Stimulated activated CD8-positive, alpha-beta memory T cell treated with anti-CD3 and anti-CD28 coated beads, Interleukin-15, amount 100 ng/mL, for 4 hours (primary cell): ENCODE results near the gene YPEL3.
"Not testable (repeated sequence)": the region's sequence is repeated elsewhere in the genome, so short reads cannot be mapped to it uniquely, and the experiment has no call there.

ENCODE experiments used
- DNase-seq, 2 donors: peaks; one replicate each; pipeline ENCODE4 v3.0.0-alpha.2; 2020; ENCODE audit warnings: low read depth in 2 of 2

YPEL3 gene

DNA sequence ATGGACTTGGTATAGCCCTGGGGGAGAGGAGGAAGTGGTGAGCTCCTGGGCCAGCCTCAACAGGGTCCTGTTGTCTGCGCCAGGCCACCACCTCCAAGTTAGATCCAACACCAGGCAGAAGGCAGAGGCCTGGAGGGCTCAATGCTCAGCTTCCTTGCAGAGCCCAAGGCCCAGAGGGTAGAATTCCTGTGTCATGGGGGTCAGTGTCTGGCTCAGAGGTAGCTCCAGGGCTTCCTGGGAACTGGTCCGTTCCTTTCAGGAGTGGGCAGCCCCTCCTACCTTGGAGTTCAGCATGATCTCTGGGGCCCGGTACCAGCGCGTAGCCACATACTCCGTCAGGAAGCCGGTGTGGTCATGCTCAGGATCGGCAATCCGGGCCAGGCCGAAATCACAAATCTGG lies 21.8 kb upstream of the YPEL3 start:
- DNase-seq, result no peak

DNA sequence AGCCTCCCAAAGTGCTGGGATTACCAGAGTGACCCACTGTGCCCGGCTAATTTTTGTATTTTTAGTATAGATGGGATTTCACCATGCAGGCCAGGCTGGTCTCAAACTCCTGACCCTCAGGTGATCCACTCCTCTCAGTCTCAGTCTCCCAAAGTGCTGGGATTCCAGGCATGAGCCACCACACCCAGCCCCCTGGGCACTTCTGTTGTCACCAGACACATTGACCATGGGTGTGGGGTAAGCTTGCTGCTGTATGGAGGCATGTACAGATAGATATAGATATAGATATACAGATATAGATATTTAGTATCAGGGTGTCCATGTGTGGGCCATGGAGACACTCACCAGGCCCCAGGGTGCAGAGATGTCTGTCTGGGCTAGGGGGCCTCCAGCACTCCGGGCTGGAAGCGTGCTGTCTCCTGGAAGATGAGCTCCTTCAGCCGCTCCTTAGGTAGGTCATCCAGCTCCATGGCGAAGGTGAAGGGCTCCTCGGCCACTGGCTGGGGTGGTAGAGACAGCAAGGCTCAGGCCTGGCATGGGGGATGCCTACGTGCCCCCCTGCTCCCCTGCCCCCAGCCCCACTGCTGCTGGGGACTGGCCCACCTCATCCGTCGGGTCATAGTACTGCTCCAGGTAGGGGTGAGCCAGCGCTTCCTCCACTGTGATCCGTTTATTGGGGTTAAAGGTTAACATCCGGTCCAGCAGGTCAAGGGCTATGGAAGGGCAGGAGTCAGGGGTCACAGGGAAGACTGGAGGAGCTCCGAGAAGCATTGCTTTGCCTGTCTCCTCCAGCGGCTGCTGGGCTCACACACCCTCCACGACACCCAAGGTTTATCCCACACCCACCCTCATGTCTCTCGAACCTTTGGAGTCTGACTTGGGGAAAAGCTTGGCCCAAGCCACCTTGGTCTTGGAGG lies 20.5 kb upstream of the YPEL3 start:
- no peak for DNase-seq

DNA sequence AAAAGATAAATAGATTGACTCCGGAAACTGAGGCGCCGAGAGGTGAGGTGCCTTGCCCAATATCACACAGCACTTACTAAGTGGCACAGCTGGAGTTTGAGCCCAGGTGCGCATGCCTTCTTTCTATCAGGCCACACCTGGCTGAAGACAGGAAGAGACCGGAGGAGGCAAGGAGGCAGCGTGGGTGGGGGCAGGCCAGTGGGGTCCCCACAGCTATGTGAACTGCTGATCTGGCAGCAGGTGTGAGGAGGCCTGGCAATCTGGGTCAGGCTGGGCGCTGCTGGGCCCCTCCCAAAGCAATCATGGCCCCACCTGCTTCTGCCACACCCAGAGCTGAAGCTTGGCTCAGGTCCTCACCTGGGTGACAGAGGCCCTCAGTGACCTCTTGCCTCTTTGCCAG lies 19.2 kb upstream of the YPEL3 start:
- DNase-seq, result no peak

DNA sequence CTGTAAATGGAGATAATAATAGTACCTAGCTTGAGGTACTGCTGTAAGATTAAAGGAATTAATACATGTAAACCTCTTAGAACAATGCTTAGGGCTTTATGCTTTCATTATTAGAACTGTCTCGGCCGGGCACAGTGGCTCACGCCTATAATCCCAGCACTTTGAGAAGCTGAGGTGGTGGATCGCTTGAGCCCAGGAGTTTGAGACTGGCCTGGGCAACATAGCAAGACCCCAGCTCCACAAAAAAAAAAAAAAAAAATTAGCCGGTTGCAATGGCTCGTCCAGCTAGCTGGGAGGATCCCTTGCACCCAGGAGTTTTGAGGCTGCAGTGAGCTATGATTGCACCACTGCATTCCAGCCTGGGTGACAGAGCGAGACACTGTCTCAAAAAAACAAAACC lies 18.8 kb upstream of the YPEL3 start:
- not testable (repeated sequence) for DNase-seq

DNA sequence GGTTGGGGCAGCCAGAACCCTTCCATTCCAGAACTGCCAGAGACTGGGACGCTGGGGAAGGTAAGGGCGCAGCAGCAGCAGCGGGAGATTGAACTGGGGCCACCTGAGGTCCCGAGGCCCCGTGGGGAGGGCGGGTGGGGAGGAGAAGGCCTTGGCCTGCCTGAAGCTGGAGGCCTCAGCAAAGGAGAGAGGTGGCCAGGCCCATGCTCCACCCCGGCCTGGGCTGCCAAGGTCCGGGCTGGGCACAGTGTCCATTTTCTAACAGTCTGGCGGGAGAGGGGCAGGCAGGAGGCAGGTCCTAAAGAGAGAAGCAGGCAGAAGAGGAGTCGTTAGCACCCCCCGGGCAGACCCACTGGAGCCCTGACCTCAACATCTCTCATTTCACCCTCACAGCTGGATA lies 18.4 kb upstream of the YPEL3 start:
- DNase-seq, result no peak

DNA sequence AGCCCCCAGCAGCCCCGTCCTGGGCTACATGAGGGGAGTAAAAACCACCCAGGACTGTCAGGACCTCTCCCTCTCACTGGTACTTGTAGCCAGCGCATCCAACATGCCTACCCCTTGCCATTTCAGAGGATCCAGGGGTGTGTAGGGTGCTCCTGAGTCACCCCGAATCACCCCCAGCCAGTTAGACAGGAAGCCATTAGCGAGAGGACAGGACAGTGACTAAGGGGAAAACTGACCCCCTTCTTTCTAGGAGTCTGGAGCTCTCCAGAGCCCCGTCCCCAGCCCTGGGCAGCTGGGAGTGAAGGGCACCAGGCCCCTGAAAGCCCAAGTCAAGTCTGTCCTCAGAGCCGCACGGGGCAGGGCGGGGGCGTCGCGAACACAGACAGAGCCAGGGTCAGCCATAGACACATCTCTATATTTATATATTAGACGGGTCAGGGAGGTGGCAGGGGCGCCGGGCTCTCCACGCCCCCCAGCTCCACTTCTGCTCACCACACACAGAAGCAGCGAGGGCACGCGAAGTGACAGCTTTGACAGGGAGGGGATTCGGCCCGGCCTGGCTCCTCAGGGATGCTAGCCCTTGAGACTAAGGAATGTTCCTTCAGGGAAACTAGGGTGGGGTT lies 17.8 kb upstream of the YPEL3 start:
- no peak for DNase-seq

DNA sequence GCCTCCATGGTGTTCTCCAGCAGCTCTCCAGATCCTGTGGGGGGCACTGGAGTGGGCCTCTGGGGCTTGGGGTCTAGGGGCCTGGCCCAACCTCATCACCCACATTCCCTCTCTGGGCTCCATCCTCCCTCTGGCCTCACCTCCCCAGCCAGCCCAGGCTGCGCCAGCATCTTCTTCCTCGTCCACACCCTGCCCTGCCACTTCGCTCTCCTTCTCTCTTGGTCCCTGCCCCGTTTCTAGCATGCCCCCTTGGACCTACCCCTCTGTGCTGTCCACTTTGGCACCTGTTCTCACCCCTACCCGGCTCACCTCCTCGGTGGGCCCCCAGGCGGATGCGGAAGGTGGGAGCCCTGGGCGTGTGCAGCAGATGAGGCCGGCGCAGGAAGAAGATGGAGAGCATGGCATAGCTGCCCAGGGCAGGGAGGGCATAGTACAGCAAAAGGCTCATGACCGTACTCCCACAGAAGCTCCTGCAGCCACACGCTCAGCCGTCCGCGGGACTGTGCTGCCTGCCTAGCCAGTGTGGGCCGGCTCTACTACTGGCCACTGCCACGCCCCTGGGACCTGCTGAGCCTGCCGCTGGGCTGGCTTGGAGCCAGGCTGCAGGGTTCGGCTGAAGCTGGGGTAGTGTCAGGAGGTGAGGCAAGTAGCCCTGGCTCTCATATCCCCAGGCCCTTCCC lies 17.2 kb upstream of the YPEL3 start, which contains the start of gene GDPD3:
Gene GDPD3, minus strand, starts transcription at position 507 of the 680 bp plus-strand sequence. Its CDS starts 59 bp downstream, at position 448.
- DNase-seq, result no peak

DNA sequence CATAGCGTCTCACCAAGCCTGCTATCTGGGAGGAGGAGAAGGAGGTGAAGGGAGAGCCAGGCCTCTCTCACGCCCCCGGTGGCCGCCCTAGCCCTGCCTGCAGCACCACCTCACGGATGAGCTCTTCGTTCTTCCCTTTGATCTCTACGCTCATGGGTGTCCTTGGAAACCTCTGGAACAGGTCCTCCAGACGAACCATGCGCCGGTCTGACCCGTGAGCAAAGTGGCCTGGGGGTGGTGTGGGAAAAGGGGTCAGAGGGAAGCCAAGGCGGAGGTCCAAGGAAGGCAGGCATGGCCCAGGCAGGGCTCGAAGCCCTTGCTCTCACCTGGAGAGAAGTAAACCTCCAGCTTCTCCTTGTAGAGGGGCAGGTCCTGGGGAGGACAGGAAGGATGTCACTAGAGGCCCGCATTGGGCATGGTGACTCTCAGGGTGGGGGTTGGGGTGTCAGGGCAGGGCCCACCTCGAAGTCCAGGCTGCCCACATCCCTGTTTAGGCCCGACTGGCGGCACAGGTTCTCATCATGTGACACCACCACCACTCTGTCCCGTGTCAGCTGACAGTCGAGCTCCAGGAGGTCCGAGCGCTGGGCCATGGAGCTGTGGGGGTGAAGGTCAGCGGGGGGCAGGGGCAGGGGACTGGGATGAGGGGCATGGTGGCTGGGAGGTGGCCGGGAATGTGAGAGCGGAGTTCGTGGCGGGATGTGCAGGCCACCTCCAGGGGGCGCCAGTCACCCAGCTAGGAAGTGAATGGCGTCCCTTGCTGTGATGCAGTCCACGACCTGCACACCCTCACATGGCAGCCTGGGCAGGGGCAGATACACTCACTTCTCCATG lies 16.4 kb upstream of the YPEL3 start:
- no peak for DNase-seq

DNA sequence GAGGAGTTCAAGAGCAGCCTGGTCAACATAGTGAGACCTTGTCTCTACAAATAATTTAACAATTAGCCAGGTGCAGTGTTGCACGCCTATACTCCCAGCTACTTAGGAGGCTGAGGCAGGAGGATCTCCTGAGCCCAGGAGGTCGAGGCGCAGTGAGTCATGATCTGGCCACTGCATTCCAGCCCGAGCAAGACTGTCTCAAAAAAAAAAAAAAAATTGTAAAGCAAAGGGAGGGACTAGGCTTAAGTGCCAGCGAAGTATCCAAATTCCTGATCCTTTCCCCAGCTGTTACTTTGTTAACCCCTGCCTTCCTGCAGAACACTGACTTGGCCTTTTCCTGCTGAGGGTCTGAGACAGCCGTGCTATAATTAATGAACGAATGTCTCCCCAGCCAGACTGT lies 14.6 kb upstream of the YPEL3 start:
- DNase-seq, result no peak

DNA sequence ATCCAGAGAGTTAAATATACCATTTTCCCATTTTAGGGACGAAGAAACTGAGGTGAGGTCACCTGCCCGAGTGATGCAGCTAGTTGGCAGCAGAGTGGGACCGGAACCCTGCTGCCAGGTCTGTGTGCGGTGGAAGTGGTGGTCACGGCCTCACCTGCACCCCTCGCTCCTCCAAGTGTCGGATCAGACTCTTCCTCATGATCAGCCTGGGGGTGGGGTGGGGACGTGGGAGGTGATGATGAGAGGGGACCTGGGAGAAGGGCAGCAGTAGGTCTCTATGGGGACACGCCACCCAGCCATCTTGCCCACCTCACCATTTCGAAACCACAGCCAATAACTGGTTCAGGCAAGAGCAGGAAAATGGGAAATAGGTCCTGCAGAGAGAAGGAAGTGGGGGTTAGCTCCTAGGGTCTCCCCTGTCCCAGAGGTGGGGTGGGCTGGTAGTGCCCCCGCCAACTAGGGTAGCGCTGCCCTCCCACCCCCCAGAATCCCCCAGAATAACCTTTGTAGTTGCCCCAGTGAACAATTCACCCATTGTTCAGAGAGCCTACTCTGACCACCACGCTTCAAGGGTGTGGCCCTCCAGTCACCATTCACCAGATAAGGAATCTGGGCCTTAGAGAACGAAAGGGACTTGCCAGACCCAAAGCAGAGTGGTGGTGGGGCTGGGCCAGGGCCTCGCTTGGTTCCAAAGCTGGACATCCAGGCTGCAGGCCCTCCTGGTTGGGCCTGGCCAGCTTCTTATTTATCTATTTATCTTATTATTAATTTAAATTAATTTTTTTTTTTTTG lies 12.2 kb upstream of the YPEL3 start:
- no peak for DNase-seq

DNA sequence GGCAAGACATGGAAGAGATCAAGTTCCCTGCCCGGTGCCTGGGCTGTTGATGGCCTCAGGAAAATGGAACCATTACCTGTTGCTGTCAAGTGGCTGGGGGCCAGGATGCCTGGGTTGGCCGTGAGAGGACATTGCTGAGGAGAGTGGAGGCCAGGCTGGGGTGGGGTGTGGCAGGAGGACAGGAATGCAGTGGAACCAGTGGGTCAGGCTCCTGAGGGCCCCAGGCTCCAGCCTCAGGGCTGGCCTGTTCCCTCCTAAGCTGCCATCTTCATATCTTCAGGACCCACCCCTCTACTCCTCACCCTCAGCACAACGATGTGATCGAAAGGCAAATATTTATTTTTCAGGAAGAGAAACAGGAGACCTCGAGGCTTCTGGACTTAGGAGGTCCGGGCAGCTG lies 8.5 kb upstream of the YPEL3 start:
- DNase-seq, result no peak

DNA sequence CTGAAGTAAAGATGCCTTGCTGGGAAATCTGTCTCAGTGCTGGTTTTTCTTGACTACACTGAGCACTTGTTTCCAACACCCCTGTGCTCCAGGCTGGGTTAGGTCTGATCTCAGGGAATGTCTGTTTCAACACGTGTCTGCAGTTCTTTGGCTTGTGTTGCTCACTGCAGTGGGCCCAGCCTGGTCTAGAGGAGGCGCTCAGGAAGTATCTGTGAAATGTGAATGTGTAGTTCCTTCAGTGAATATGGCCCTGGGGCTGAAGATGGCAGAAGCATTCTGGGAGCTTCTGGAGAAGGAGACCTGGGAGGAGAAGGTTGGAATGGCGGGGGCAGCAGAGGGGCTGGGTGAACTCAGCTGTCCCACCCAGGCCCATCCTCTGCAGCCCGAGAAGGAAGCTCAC lies 8.1 kb upstream of the YPEL3 start:
- no peak for DNase-seq

DNA sequence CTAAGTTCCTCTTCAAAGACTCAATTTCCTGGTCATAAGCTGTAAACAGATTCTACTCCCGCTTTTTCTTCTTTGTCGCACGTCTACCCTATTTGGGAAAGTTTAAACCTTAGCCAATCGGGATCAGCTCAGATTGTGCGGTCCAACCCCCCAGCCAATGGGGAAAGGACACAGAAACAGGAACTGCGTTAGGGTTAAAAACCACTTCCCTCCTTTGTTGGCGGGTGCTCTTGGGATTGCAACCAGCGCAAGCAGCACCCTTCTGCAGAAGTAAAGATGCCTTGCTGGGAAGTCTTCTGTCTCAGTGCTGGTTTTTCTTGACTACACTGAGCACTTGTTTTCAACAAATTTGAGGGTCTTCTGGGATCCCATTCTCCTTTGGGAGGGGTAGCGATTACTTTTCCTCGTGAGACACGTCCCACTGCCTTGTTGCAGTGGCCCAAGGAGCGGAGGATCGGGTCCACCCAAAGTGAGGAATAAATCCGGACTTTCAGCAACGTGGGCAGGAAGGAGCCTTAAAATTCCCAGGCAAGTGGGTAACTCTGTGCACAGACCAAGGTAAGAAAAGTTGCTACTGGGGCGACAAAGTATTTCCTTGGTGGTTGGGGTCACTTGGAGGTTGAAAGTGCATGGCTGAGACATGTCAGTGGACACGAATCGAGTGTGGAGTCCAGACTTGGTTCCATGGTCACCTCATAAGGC lies 1.0 kb upstream of the YPEL3 start:
- DNase-seq, result no peak

DNA sequence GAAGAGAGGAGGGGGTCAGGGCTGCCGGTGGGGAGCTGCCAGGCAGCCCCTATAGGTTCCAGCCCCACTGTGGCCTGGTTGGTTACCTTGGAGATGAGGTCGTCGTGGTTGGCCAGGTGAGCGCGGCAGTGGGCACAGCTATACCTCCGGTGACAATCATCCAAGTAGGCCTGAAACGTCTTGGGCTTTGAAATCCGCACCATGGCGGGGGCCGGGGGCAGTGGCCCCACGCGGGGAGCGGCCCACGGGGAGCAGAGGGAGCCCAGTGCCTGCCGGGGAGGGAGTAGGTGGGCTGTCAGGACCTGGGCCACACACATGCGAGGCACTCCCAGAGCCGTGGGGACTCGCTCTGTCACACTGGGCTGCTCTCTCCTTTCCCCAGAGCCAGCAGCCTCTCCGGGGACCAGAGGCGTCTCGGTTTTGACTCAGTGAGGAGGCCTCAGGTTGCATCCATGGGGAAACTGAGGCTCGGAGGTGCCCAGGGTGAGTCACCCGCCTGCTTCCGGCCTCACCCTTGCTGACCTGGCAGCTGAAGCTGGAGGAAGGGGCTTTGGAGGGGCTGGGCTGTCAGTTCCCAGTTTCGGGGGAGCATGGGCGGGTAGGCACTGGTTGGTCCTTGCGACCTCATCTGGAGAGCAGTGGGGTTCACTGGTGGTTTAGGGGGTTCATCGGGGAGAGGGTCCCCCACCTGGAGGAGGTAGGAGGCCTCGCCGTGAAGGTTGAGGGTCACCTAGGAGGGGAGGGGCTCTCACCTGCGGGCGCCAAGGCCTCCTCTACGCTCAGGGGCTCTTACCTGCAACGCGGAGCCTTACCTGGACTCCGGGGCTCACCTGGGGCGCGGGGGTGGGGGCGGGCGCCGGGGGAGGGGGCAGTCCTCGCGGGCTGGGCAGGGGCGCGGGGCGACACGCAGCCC lies 591 bp downstream of the YPEL3 start:
- DNase-seq, result no peak

DNA sequence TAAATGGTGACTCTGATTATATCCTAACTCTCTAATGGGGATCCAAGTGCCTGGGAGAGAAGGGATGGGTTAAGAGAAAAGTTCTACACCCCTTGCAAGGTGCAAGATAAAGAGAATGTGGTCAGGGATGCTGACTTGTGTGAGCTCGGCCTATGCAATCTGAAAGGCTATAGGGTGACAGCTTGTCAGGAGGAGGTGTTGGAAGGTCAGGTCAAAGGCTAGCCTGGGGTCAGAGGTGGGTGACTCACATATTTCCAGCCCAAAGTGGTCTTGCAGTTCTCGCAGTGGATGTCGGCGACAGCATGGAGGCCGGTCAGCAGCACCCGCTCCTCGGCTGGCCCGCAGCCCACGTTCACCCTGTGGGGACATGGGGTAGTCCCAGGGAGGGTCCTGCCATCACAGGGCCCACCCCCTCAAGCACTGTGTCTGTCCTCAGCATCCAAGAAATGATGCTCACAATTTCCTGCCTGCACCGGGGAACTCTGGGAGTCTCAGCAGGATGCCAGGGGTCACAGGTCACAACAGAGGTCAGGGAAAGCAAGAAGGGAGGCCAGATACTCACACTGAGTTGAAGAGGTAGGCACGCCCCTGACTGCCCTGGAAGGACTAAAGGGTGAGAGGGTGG lies 1.4 kb downstream of the YPEL3 start:
- DNase-seq, result no peak

DNA sequence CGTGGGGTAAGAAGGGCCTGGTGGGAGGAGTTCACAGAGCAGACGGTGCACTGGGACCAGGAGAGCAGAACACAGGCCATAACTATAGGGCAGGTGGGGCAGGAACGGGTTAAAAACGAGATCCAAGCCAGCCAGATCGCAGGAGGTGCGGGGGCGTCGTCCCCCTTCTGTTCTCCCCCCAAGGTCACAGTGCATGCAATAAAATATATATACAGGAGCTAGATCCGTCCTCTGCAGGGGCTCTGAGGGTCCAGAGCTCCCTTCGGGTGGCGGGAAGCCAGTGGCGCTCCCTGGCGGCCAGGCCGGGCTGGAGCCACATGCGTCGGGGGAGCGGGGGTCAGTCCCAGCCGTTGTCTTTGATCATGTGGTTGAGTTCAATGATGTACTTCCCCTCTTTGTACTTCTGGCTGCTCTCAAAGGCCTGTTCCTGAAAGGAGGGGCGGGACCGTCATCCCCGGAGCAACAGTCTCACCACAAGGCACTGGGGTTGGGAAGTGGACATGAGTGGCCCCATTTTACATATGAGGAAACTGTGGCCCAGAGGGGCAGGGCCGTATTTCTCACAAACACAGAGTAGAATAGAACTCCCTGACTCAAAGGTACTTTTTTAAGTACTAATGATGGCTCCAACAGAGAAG lies 3.5 kb downstream of the YPEL3 start:
- DNase-seq, result peak in 1 of 2 donors; percentile 37

DNA sequence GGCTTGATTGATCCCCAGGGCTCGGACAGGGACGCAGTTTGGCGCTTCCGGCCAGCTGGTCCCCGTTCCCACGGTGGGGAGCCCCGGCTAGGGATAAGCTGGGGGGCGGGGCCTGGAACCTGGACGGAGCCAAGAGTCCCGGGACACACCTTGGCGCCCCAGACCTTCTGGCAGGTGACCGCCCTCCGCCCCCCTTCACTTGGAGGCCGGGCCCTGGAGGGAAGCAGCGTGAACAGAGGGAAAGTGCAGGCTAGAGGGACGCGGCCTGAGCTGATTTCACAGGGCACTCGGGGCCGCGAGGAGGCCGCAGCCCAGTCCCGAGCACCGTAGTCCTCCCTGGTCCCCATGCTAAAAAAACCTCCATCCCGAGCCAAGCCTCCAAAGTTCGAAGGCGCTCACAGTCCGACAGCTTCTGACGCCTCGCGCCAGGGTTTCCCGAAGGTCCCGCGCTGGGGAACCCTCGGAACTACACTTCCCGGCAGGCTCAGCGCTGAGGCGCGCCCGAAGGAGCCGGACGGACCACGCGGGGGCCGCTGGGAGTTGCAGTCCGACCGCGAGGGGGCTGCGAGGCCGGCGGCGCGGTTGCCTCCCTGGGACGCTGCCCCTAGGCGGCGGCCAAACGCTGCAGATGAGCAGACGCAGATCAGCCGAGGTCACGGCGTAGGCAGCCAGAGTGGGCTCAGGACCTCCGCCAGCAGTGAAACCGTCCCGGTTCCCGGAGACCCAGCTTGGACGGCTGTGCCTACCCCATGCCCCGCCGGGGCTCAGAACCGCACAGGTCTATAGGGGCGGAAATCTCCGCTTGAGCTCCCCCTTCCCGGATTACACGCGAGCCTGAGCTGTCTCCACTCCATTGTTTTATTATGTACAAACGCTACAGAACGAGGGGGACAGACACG lies 4.3 kb downstream of the YPEL3 start, which contains the start of gene TBX6:
Gene TBX6, minus strand, starts transcription at position 451 of the 899 bp plus-strand sequence. CDS start 731 bp downstream, outside the sequence.
- peak; percentile 84 to 86 for DNase-seq
